Activated CD4-positive, alpha-beta T cell treated with anti-CD3 and anti-CD28 coated beads, Interleukin-10, Interleukin-2, amounts not matched to agents 100 ng/mL and 50 ng/mL, durations not matched to agents 16 hours and 8 hours (primary cell): ENCODE data around the gene DNM3.
"Not testable (repeated sequence)": the region's sequence is repeated elsewhere in the genome, so short reads cannot be mapped to it uniquely, and the experiment has no call there.

Source experiments
- DNase-seq: peaks from one replicate; pipeline ENCODE4 v3.0.0-alpha.2; 2020

DNM3 gene

GRCh38 chr1:172345077-172345476 is 503.8 kb downstream of the DNM3 start:
- no peak for DNase-seq

- no peak for DNase-seq
These were observed 506.1 kb downstream of the DNM3 start for GRCh38 chr1:172347416-172347815.

- DNase-seq = no peak
These were observed 509.6 kb downstream of the DNM3 start for GRCh38 chr1:172350856-172351255.

DNA sequence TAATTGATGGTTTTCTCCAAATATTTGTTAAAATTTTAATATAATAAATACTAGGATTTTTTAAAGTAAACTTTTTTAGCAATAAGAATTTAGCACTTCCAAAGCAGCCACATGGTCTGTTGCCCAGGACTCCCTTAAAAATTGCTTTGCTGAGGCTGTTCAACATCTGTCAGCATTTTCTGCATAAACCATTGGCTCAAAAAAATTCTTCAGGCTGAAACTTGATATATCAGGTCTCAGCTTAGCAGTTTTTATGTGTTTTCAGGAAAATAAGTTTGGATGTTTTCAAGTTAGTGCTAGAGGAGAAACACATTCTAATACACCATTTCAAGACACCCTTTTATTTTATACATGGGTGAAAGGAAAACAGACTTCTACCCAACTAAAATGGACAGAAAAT is 510.0 kb downstream of the DNM3 start:
- no peak for DNase-seq

DNA sequence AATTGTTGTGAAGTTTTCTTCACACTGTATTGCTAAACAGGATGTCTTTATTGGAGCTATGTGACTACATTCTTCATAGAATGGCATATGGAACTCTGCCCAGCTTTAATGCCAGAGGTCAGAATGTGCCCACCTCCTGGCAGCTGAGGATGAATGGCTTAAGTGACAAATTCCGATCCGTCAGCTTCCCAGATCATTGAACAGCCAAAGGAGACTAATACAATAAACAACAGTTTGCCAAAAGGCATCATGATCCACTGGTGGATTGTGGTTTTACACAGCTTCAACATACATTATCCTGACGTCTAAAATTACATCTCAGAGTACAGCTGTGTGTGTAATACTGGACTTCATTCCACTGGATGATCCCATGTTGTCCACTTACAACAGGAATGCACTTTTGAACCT is 510.5 kb downstream of the DNM3 start:
- no peak for DNase-seq

- DNase-seq = peak; percentile 50
These were observed 511.1 kb downstream of the DNM3 start for GRCh38 chr1:172352435-172352834.

DNA sequence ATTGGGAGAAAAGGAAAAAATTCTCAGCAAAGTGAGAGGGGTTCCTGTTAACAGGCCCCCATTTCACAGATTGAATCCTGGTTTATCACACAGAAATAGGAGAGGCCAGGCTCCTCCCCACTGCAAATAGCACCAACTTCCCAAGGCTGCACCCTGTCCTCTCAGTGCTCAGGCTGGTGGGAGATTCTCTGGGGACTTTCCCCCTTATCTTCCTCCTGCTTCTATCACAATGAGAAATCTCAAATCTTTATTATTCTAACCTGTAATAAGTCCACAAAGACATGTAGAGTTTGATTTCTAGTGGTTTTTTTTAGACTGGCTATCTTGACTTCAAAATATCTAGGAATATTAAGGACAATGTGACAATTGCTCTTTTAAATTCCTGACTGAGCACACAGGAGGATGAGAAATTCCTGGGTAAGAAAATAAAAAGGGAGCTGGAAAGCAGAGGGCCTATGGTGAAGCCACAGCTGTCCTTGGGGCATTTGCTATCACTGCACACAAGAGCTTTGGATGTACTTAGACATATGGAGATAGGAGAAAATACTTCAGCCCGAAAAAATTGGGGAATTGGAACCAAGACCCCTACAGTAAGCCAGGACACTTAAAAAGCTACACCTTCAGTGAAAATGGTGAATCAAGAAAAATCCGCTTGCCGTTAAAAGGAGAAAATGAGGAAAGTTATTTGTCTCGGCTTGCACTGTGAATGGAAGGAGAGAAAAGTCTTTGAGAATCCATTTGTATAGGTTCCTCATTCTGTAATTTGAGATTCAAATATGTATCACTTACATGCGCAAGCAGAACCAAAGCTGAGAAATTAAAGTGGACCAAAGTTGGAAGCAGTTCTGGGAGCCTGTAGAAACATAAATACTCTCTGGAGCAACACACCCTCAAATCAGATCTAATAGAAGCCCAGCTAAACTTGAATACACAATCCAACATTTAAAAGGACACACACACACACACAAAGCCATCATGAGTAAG is 513.3 kb downstream of the DNM3 start:
- DNase-seq = no peak

- DNase-seq = no peak
These were observed 515.3 kb downstream of the DNM3 start for GRCh38 chr1:172356620-172357019.

GRCh38 chr1:172357753-172358385 is 516.6 kb downstream of the DNM3 start:
- DNase-seq = peak; percentile 37

GRCh38 chr1:172359491-172359999 is 518.2 kb downstream of the DNM3 start:
- DNase-seq = no peak

- no peak for DNase-seq
These were observed 519.2 kb downstream of the DNM3 start for GRCh38 chr1:172360511-172360910.

GRCh38 chr1:172360985-172361384 is 519.7 kb downstream of the DNM3 start:
- no peak for DNase-seq

GRCh38 chr1:172363852-172364251 is 522.6 kb downstream of the DNM3 start:
- DNase-seq = no peak

- not testable (repeated sequence) for DNase-seq
These were observed 530.3 kb downstream of the DNM3 start for GRCh38 chr1:172371646-172372045.

DNA sequence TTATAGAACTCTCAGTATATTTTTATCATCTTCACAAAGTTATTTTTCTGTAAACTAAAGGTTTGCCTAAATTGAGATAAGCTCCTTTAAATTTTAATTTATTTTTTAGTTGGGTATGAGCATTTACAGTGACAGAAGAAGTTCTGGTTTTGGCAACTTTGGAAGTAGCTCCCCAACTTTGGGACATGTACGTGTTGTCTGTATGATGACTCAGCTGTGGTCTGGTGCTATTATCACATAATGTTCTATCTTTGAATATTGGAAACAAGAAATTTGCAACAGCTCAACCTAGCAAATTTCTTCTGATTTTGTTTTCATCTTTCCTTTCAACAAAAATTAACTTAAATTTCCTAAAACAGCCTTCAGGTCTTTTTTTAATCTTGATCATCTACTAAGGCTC is 532.6 kb downstream of the DNM3 start:
- DNase-seq = no peak

GRCh38 chr1:172375211-172375631 is 533.9 kb downstream of the DNM3 start:
- DNase-seq = peak; percentile 67

- DNase-seq = no peak
These were observed 535.1 kb downstream of the DNM3 start for GRCh38 chr1:172376431-172376830.

DNA sequence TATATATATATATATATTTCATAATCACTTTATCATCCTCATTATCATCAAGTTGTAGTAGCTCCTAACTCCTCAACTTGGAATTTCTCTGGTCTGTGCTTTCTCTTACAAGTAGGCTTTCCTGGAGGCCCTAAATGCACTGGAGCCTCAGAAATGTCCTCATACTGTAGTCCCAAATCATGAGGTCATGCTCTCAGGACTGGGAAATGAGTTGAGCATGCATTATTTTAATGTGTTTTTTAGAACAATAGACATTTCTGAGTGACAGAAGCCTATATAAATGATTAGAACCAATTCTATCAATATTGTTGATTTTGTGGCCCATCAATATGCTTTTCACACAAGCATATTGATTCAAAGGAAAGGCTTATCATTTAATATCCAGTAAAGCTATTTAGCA is 536.3 kb downstream of the DNM3 start:
- DNase-seq = no peak

DNA sequence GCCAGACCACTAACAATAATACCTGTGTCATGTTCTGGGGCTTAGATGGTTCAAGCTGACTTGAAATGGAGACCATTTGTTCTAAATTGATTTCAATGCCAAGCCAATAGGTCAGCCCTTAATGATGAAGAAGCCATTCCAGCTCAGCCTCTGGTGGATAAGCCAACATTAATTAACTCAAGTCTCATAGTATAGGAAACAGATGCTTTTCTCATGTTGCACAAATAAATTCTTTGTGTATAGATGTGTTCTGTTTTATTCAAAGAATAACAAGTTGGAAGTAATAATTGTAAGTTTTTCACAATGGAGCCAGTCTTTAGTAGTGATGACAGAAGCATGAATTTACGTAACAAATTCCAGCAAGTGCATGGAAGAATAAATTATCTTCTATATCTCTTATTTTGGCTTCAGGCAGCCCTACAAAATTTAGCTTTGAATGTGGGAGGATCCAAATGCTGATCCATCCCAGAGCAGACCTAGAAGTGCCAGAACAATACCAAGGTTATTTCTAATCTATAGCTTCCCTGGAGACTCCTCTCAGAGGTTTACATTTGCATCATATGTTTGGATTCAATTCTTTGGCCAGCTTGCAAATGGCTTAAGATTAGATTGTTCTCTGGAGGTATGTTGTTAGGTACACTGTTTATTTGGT is 536.9 kb downstream of the DNM3 start:
- DNase-seq = no peak

- peak; percentile 81 for DNase-seq
These were observed 539.3 kb downstream of the DNM3 start for GRCh38 chr1:172380441-172381244.

- no peak for DNase-seq
These were observed 540.6 kb downstream of the DNM3 start for GRCh38 chr1:172381946-172382345.

DNA sequence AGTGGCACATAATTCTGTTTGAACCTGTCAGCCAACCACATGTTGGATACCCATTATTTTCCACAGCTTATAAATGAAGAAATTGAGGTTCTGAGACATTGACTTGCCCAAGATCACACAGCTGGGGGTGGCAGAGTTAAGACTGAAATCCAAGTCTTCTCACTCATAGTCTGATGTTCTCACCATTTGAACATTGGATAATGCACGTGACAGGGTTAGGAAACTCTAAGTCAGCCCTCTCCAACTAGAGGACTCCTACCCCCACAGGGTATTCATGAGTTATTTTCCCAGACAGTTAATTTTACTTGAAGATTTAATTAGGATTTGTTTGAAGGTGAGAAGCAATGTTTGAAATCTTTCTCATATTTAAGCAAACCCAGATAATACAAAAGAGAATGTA is 541.1 kb downstream of the DNM3 start:
- no peak for DNase-seq

- DNase-seq = no peak
These were observed 541.7 kb downstream of the DNM3 start for GRCh38 chr1:172382990-172383389.
